ENCODE data around the gene C18orf32. TPM values are rescaled to one million over a fixed set of nuclear protein-coding genes. Genes with fewer than 3 reads are reported as not detected.

The C18orf32 gene
- total RNA-seq, 1 donor from 2014 or later, result 21.1 TPM

DNA sequence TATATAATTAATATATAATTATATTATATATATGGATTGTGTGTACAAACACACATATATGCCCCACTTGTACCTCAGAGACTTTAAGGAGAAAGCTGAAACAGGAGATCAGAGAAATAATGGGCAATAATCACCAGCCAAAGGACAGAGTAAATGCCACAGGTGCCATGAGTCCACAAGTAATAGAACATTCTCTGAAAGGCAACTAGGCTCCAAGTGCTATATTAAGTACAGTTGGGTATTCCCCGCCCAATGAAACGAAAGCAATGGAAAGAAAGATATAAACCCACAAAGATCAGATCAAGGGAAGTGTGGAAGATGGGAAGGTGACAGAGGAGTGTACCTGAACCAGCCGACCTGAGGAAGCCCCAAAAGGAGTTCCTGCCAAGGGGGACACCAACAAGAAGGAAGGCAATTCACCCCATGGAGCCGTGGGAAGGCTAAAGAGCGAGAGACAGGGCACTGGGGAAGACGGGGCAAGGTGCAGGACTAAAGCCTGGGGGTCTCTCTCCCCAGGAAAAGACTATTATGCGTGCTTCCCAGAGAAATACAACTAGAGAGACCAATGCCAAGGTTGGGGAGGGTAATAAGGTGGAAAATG lies 45.6 kb downstream of the C18orf32 start:
- H3K36me3 ChIP-seq, result no peaks in the 10 kb centered on the region
- no peak for DNase-seq (ENCODE audit: extremely low spot score in 2 of 2)
- no peak overlapping the region for H3K27ac ChIP-seq
- H3K9me3 ChIP-seq, result no peaks in the 10 kb centered on the region
- H3K4me3 ChIP-seq, result no peak overlapping the region
- peaks cover 9% of the 10 kb centered on the region for H3K4me1 ChIP-seq
- TF ChIP-seq, protein P1, sequence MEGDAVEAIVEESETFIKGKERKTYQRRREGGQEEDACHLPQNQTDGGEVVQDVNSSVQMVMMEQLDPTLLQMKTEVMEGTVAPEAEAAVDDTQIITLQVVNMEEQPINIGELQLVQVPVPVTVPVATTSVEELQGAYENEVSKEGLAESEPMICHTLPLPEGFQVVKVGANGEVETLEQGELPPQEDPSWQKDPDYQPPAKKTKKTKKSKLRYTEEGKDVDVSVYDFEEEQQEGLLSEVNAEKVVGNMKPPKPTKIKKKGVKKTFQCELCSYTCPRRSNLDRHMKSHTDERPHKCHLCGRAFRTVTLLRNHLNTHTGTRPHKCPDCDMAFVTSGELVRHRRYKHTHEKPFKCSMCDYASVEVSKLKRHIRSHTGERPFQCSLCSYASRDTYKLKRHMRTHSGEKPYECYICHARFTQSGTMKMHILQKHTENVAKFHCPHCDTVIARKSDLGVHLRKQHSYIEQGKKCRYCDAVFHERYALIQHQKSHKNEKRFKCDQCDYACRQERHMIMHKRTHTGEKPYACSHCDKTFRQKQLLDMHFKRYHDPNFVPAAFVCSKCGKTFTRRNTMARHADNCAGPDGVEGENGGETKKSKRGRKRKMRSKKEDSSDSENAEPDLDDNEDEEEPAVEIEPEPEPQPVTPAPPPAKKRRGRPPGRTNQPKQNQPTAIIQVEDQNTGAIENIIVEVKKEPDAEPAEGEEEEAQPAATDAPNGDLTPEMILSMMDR (IDR thresholded peaks at IDR 0.05), result no peak
- no peak for TF ChIP-seq POLR2A (IDR thresholded peaks at IDR 0.05)
- no peak for TF ChIP-seq POLR2AphosphoS5 (IDR thresholded peaks at IDR 0.05; ENCODE audit: insufficient read depth in 1 of 2, low read depth in 1 of 2)
- H3K27me3 ChIP-seq, result no peaks in the 10 kb centered on the region
- intact Hi-C loops (cut with DNase I), result no loop called here

DNA sequence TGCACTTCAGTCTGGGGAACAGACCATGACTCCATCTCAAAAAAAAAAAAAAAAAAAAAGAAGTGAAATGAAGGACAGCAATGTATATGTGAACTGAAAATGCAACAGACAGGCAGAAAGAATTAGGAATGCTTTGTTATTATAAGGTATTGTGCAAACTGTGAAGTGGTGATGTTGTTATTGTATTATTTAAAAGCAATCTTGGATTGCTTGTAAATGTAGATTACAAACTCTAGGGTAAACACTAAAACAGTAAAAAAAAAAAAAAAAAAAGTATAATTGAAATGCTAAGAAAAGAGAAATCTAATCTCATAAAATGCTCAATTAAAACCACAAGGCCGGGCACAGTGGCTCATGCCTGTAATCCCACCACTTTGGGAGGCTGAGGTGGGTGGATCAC lies 51.9 kb downstream of the C18orf32 start:
- Histone ChIP-seq H3K27ac (no peak overlapping the region), H3K36me3 (no peaks in the 10 kb centered on the region), H3K4me3 (no peak overlapping the region), H3K9me3 (no peaks in the 10 kb centered on the region), H3K27me3 (no peaks in the 10 kb centered on the region), H3K4me1 (peaks cover 15% of the 10 kb centered on the region)
- no peak for DNase-seq (ENCODE audit: extremely low spot score in 2 of 2)
- intact Hi-C loops (cut with DNase I), result no loop called here
- TF ChIP-seq, protein P1 (IDR thresholded peaks at IDR 0.05), result no peak
- TF ChIP-seq POLR2A (IDR thresholded peaks at IDR 0.05), result no peak
- no peak for TF ChIP-seq POLR2AphosphoS5 (IDR thresholded peaks at IDR 0.05; ENCODE audit: insufficient read depth in 1 of 2, low read depth in 1 of 2)

GRCh38 chr18:49432602-49433001 lies 54.4 kb downstream of the C18orf32 start:
- peaks cover 0 to 16% of the 10 kb centered on the region in 2 donors for H3K36me3 ChIP-seq
- intact Hi-C loops (cut with DNase I), result no loop called here
- no peak for TF ChIP-seq POLR2A (IDR thresholded peaks at IDR 0.05)
- DNase-seq (ENCODE audit: extremely low spot score in 2 of 2), result no peak
- no peak overlapping the region for H3K27ac ChIP-seq
- no peaks in the 10 kb centered on the region for H3K9me3 ChIP-seq
- peaks cover 6% of the 10 kb centered on the region for H3K4me1 ChIP-seq
- H3K4me3 ChIP-seq, result no peak overlapping the region
- H3K27me3 ChIP-seq, result no peaks in the 10 kb centered on the region

GRCh38 chr18:49431165-49431962 lies 55.7 kb downstream of the C18orf32 start:
- intact Hi-C loops (cut with DNase I), result no loop called here
- Histone ChIP-seq H3K27ac (no peak overlapping the region), H3K4me1 (peaks cover 6% of the 10 kb centered on the region), H3K9me3 (no peaks in the 10 kb centered on the region), H3K36me3 (peaks cover 0 to 17% of the 10 kb centered on the region in 2 donors), H3K4me3 (no peak overlapping the region), H3K27me3 (no peaks in the 10 kb centered on the region)
- DNase-seq (ENCODE audit: extremely low spot score in 2 of 2), result no peak
- TF ChIP-seq POLR2AphosphoS5 (IDR thresholded peaks at IDR 0.05; ENCODE audit: insufficient read depth in 1 of 2, low read depth in 1 of 2) (no peak), POLR2A (IDR thresholded peaks at IDR 0.05) (no peak)
- TF ChIP-seq, protein P1 (IDR thresholded peaks at IDR 0.05), result no peak

MicroRNAs within 50 kb of the gene (microRNA counts, 767-probe panel; counts per million panel counts)
- 238 to 261 counts per million in 2 donors for microRNA hsa-miR-1539

Small RNA genes within 50 kb of the gene (small RNA-seq; reads per million reads assigned to genes)
- not detected for gene SNORD58A
- not detected for gene SNORD58C

Other genes starting within 250 kb of the C18orf32 start
- gene DYM, start 26.6 kb downstream of the C18orf32 start, total RNA-seq, result 89.1 TPM
- gene RPL17, start 5.2 kb upstream of the C18orf32 start, total RNA-seq, result 1,975 TPM
- gene LIPG, start 74.8 kb upstream of the C18orf32 start, total RNA-seq, result 1.7 TPM